Adipocyte (in vitro differentiated cells): ENCODE measurements around the gene RPN2.

Experiments used
- DNase-seq: peaks from one replicate; pipeline ENCODE4 v3.0.0-alpha.2; 2015; ENCODE audit warnings: low read depth
- H3K27me3 ChIP-seq: replicated peaks from 2 replicates; pipeline ENCODE4 v1.7.0; 2013; ENCODE audit warnings: mild to moderate bottlenecking, low read length, moderate library complexity; ENCODE audit not compliant: control insufficient read depth, insufficient read depth
- H3K36me3 ChIP-seq: 2 replicates; pipeline ENCODE4 v1.7.0; 2013; ENCODE audit warnings: low read length, mild to moderate bottlenecking, moderate library complexity; ENCODE audit not compliant: control insufficient read depth, insufficient read depth, severe bottlenecking
- H3K4me1 ChIP-seq: 2 replicates; pipeline ENCODE4 v1.7.0; 2013; ENCODE audit warnings: mild to moderate bottlenecking, low read length, moderate library complexity; ENCODE audit not compliant: control insufficient read depth, insufficient read depth
- H3K4me3 ChIP-seq: 2 replicates; pipeline ENCODE4 v1.7.0; 2013; ENCODE audit warnings: mild to moderate bottlenecking, low read length, moderate library complexity
- H3K9ac ChIP-seq: 2 replicates; pipeline ENCODE4 v1.7.0; 2013; ENCODE audit warnings: mild to moderate bottlenecking, low read length, moderate library complexity
- H3K9me3 ChIP-seq: 2 replicates; pipeline ENCODE4 v1.7.0; 2013; ENCODE audit warnings: mild to moderate bottlenecking, low read length, moderate library complexity; ENCODE audit not compliant: control insufficient read depth

The RPN2 gene

DNA sequence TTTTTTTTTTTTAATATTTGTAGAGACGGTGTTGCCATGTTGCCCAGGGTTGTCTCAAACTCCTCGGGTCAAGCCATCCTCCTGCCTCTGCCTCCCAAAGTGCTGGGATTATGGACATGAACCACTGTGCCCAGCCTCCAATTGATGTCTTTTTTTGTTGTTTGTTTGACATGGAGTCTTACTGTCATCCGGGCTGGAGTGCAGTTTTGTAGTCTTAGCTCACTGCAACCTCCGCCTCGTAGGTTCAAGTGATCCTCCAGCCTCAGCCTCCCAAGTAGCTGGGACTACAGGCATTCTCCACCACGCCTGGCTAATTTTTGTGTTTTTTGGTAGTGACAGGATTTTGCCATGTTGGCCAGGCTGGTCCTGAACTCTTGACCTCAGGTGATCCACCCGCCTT, 9.7 kb downstream of the RPN2 start:
- peaks cover 69% of the 10 kb centered on the region for H3K36me3 ChIP-seq
- no peak overlapping the region for H3K9ac ChIP-seq
- H3K4me1 ChIP-seq, result peaks cover 9% of the 10 kb centered on the region
- no peaks in the 10 kb centered on the region for H3K27me3 ChIP-seq
- H3K9me3 ChIP-seq, result no peaks in the 10 kb centered on the region
- H3K4me3 ChIP-seq, result no peak overlapping the region
- DNase-seq, result no peak

DNA sequence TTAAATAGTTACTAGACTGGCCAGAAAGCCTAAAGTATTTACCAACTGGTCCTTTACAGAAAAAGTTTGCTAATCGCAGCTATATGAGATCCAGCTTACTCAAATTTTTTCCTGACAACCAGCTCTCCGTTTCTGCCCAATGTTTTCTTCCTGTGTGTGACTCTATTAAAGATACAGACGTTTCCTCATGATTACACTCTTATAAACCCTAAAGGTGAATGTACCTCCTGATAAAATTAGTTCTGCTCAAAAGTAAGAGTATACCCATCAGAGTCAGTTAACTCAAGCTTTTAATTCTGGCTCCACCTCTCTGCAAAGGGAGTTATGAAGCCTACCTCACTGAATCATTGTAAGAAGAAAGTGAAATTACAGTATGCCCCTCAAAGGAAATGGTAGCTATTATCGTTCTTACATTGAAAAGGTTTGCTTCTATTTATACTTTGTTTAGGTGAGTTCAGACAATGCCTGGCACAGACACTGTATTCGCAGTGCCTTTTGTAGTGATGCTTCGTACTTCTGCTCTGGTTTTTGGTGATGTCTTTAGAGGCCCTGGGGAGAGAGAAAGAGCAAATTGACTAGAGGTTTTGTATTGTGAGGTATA, 10.4 kb downstream of the RPN2 start:
- DNase-seq, result no peak
- no peak overlapping the region for H3K4me3 ChIP-seq
- H3K36me3 ChIP-seq, result peaks cover 61% of the 10 kb centered on the region
- no peaks in the 10 kb centered on the region for H3K27me3 ChIP-seq
- no peaks in the 10 kb centered on the region for H3K9me3 ChIP-seq
- no peak overlapping the region for H3K9ac ChIP-seq
- peaks cover 9% of the 10 kb centered on the region for H3K4me1 ChIP-seq

- Histone ChIP-seq H3K9ac (no peak overlapping the region), H3K4me1 (peaks cover 9% of the 10 kb centered on the region), H3K4me3 (no peak overlapping the region), H3K9me3 (no peaks in the 10 kb centered on the region), H3K36me3 (peaks cover 51% of the 10 kb centered on the region), H3K27me3 (no peaks in the 10 kb centered on the region)
- no peak for DNase-seq
These were observed 11.4 kb downstream of the RPN2 start for GRCh38 chr20:37190354-37191112.

DNA sequence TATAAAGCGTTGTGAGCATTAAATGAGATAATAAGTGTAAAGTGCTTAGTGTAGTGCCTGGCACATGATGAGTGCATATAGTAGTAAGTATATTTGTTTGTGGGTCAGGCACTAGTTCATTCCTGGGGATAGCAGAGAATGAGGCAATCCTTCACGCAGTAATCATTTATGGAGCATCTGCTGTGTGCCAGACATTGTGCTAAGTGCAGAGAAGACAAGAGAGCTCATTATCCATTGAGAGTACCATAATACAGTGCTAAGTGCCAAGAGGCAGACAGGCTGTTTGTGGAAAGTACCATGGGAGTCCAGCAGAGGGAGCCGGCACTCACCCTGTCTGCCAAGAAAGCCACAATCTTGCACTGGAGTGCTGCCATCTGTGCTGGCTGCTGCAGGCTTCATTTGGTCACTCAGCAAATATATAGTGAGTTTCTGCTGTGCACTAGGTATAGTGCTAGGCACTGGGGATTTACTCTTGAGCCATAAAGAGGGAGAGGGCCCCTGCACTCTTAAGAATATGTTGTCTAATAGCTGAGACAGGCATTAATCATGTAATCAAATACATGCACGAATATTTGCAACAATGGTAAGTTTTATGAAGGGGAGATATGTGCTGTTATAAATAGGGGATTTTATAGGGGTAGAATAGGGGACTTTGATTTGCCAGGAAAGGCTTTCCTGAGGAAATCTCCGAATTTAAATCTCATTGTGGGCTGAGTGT, 13.2 kb downstream of the RPN2 start:
- Histone ChIP-seq H3K36me3 (peaks cover 41% of the 10 kb centered on the region), H3K27me3 (no peaks in the 10 kb centered on the region), H3K4me1 (peaks cover 9% of the 10 kb centered on the region), H3K9ac (no peak overlapping the region), H3K9me3 (no peaks in the 10 kb centered on the region), H3K4me3 (no peak overlapping the region)
- DNase-seq, result peak; percentile 92

GRCh38 chr20:37193226-37193625, 14.1 kb downstream of the RPN2 start:
- no peaks in the 10 kb centered on the region for H3K9me3 ChIP-seq
- H3K36me3 ChIP-seq, result peaks cover 35% of the 10 kb centered on the region
- H3K4me3 ChIP-seq, result no peak overlapping the region
- no peak for DNase-seq
- H3K4me1 ChIP-seq, result peaks cover 9% of the 10 kb centered on the region
- no peaks in the 10 kb centered on the region for H3K27me3 ChIP-seq
- H3K9ac ChIP-seq, result no peak overlapping the region

GRCh38 chr20:37193821-37194220, 14.7 kb downstream of the RPN2 start:
- peaks cover 9% of the 10 kb centered on the region for H3K4me1 ChIP-seq
- DNase-seq, result no peak
- H3K36me3 ChIP-seq, result peaks cover 35% of the 10 kb centered on the region
- H3K9me3 ChIP-seq, result no peaks in the 10 kb centered on the region
- no peak overlapping the region for H3K9ac ChIP-seq
- no peaks in the 10 kb centered on the region for H3K27me3 ChIP-seq
- no peak overlapping the region for H3K4me3 ChIP-seq

- H3K9me3 ChIP-seq, result no peaks in the 10 kb centered on the region
- peaks cover 9% of the 10 kb centered on the region for H3K4me1 ChIP-seq
- H3K27me3 ChIP-seq, result no peaks in the 10 kb centered on the region
- no peak overlapping the region for H3K9ac ChIP-seq
- no peak for DNase-seq
- H3K36me3 ChIP-seq, result peaks cover 36% of the 10 kb centered on the region
- no peak overlapping the region for H3K4me3 ChIP-seq
These were observed 15.7 kb downstream of the RPN2 start for GRCh38 chr20:37194621-37195417.

GRCh38 chr20:37198932-37199660, 20.0 kb downstream of the RPN2 start:
- H3K4me1 ChIP-seq, result peaks cover 21% of the 10 kb centered on the region
- H3K9me3 ChIP-seq, result no peaks in the 10 kb centered on the region
- no peak overlapping the region for H3K9ac ChIP-seq
- H3K27me3 ChIP-seq, result no peaks in the 10 kb centered on the region
- H3K36me3 ChIP-seq, result peaks cover 43% of the 10 kb centered on the region
- no peak for DNase-seq
- no peak overlapping the region for H3K4me3 ChIP-seq

DNA sequence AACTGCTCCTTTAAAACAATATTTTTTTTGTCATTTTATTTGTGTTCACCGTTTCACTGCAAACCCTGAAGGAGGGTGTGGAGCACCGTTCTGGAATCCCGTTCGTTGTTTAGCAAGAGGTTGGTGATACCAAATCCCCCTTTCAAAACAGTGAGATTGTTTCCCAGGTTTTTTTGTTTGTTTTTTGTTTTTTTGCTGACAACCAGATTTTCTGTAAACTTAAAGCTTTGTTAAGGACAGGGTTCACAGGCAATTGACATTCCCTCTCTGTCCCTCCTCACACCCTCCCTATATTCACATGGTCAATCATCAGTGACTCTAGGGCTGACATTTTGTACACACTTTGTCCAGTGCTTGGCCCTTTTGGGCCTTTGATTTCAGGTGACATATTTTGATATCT, 21.2 kb downstream of the RPN2 start:
- Histone ChIP-seq H3K4me1 (peaks cover 27% of the 10 kb centered on the region), H3K9ac (no peak overlapping the region), H3K4me3 (no peak overlapping the region), H3K27me3 (no peaks in the 10 kb centered on the region), H3K9me3 (no peaks in the 10 kb centered on the region), H3K36me3 (peaks cover 56% of the 10 kb centered on the region)
- no peak for DNase-seq

DNA sequence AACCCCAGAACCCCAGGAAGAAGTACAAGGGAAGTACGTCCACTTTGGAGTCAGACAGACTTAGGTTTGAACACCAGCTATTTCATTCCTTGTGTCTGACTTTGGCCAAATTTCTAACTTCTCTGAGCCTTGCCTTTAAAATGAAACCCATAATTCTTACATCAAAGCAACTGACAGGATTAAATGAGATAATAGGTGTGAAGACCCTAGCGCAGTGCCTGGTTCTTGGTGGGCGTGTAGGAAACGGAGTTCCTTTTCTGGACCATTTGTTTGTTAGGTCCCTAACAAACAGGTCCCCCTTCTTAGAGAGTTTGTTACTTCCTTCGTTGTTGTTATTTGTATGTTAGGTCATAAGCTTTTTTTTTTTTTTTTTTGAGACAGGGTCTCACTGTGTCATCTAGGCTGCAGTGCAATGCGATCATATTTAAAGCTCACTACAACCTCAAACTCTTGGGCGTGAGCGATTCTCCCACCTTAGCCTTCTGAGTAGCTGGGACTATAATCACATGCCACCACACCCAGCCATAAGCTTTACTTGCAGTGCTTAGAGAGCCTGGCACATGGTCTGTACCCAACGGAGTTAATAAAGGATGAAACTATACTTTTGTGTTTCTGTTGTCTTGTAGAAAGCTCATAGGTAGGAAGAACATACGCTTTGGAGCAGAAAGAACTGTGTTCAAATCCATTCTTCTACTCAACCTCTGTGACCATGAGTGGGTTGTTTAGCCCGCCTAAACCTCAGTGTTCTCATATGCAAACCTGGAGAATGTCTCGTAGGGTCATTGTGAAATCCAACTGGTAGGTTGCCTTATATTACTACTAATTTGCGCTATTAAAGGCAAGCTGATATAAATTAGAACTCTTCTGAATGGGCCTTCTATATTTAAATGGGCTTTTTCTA, 22.0 kb downstream of the RPN2 start:
- H3K27me3 ChIP-seq, result no peaks in the 10 kb centered on the region
- peaks cover 27% of the 10 kb centered on the region for H3K4me1 ChIP-seq
- no peak for DNase-seq
- peaks cover 64% of the 10 kb centered on the region for H3K36me3 ChIP-seq
- no peak overlapping the region for H3K4me3 ChIP-seq
- H3K9ac ChIP-seq, result peak overlapping the region; percentile 60
- no peaks in the 10 kb centered on the region for H3K9me3 ChIP-seq
